Colonic mucosa (tissue), 4 donors: ENCODE measurements around the gene TMEM132D. TPM values are rescaled to one million over a fixed set of nuclear protein-coding genes. Genes with fewer than 3 reads are reported as not detected.
"Not testable (repeated sequence)": the region's sequence is repeated elsewhere in the genome, so short reads cannot be mapped to it uniquely, and the experiment has no call there.

Experiments used
- DNase-seq: peaks from one replicate; pipeline ENCODE4 v3.0.0-alpha.2; 2020
- H3K27ac ChIP-seq: fragments of 200-600 bp; one replicate; pipeline ENCODE4 v1.8.0; 2021
- H3K27me3 ChIP-seq: fragments of 200-600 bp; one replicate; pipeline ENCODE4 v1.8.0; 2021
- H3K36me3 ChIP-seq: fragments of 200-600 bp; one replicate; pipeline ENCODE4 v1.8.0; 2021
- H3K4me1 ChIP-seq: fragments of 200-600 bp; one replicate; pipeline ENCODE4 v1.8.0; 2021; ENCODE audit warnings: mild to moderate bottlenecking
- H3K4me3 ChIP-seq: fragments of 200-600 bp; one replicate; pipeline ENCODE4 v1.8.0; 2021
- H3K9ac ChIP-seq, 2 donors: one replicate each; pipeline ENCODE4 v1.7.0; 2013; ENCODE audit warnings: control low read depth in 2 of 2, low read depth in 2 of 2, low read length in 2 of 2
- H3K9me3 ChIP-seq: fragments of 200-600 bp; one replicate; pipeline ENCODE4 v1.8.0; 2021
- CTCF ChIP-seq: fragments of 200-600 bp; IDR thresholded peaks from one replicate; pipeline ENCODE4 v1.8.0; 2022; ENCODE audit warnings: antibody characterized with exemption, mild to moderate bottlenecking
- intact Hi-C: fragments of 100-400 bp; cut with DNase I; formaldehyde crosslinking; loops from one replicate; pipeline ENCODE4 v1.14.1; 2022
- total RNA-seq, 2 donors: library from RNA; stranded (reverse); fragmentation: NEBNext Ultra II Directional in 1 of 2; extraction: Animal tissue kit (Norgen Biotek cat#: 25700) in 1 of 2; gene quantifications; one replicate each; pipeline ENCODE4 v1.2.1, GENCODE V29; 2021
- donor health status: healthy.
- donor health status: DM: no; HTN: no; CAD: no.
- donor health status: DM: no; HTN: no; CAD: no.

Gene TMEM132D
- total RNA-seq, 2 donors from 2014 or later = 0.17 to 0.32 TPM

DNA sequence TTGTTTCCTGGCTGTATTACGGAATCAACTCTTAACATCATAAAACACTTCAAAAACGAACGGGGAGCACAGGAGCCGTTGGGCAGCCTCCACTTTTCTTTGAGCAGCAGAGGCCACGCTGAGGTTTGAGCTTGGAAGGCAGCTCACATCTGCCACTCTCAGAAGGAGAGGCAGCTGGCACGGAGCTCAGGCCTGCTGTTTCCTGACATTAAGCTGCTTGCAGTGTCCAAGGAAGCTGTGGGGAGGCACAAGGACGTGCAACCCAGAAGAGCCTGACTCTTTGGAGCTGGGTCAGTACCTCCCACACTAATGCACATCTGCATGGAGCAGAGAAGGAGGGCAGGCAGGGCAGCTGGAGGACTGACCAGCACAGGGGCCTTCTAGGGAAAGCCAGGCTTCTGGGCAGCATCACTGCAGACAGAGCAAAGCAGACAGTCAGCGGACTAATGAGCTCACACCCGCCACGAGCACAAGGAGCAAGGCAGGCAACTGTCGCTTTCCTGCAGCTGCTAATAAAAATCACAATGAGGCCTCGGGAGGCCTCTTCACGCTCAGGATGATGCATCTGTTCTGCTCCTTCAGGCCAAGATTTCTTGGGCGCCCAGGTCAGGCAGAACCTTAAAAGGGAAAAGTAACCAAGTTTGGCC, 839.5 kb downstream of the TMEM132D start:
- no peak for TF ChIP-seq CTCF
- no peaks in the 10 kb centered on the region for H3K4me1 ChIP-seq
- H3K9ac ChIP-seq = no peak overlapping the region
- H3K36me3 ChIP-seq = no peaks in the 10 kb centered on the region
- H3K4me3 ChIP-seq = no peak overlapping the region
- DNase-seq = no peak
- intact Hi-C loops = no loop called here
- no peaks in the 10 kb centered on the region for H3K27me3 ChIP-seq
- H3K27ac ChIP-seq = no peak overlapping the region
- H3K9me3 ChIP-seq = no peaks in the 10 kb centered on the region

DNA sequence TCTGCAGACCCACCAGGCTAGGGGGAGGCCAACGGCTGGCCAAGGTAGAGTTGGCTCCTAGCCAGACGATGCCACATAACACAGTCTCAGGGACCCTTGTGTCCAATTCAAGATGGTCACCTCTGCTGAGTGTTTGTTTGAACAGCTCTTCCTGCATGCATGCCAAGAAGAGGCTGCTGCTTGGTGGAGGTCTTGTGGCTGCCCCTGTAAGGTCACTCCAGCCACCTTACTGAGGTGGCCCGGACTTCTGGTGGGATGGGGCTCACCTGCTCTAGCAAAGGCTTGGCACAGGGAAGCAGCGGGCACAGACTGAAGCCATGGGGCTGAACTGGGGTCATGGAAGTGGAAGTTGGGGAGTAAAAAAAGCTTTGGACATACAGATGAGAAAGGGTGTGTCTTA, 840.2 kb downstream of the TMEM132D start:
- Histone ChIP-seq H3K36me3 (no peaks in the 10 kb centered on the region), H3K27me3 (no peaks in the 10 kb centered on the region), H3K9me3 (no peaks in the 10 kb centered on the region), H3K4me1 (no peaks in the 10 kb centered on the region), H3K27ac (no peak overlapping the region), H3K4me3 (no peak overlapping the region), H3K9ac (no peak overlapping the region)
- TF ChIP-seq CTCF = no peak
- intact Hi-C loops = no loop called here
- no peak for DNase-seq

DNA sequence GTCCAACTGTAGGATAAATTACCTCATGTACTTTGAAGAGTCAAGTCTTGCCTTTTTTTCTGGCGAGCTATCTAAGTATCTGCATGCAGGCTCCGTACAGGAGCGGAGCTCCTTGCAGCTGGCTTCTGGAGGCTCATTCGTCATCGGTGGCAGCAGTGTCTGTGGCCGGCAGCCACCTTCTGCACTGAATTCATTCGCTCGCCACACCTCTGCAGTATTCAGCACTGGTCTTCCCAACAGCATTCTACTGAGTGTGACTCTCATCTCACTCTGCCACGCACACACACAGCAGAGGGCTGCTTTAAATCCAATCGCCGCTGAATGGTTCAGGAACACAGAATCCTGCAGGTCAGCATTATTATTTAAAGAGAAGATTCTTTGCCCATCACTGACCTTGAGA, 850.6 kb downstream of the TMEM132D start:
- no peaks in the 10 kb centered on the region for H3K27me3 ChIP-seq
- H3K27ac ChIP-seq = no peak overlapping the region
- intact Hi-C loops = no loop called here
- no peak overlapping the region for H3K9ac ChIP-seq
- H3K4me1 ChIP-seq = no peaks in the 10 kb centered on the region
- no peak for DNase-seq
- no peak overlapping the region for H3K4me3 ChIP-seq
- no peaks in the 10 kb centered on the region for H3K9me3 ChIP-seq
- no peaks in the 10 kb centered on the region for H3K36me3 ChIP-seq
- TF ChIP-seq CTCF = no peak

DNA sequence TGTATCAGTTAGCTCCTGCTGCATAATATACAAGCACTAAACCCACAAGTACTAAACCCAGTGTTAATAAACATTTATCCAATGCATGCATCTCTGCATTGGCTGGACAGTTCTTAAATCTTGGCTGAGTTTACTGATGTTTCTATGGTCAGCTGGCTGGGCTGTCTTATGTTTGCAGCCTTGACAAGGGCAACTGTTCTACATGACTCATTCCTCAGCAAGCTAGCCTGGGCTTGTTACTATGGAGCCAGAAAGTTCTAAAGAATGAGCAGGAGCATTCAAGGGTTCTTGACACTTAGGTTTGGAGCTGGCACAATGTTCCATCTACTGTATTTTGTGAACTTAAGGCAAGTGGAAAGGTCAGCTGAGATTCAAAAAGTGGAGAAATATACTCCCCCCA, 851.5 kb downstream of the TMEM132D start:
- no peak for TF ChIP-seq CTCF
- H3K9me3 ChIP-seq = no peaks in the 10 kb centered on the region
- no peak overlapping the region for H3K4me3 ChIP-seq
- intact Hi-C loops = no loop called here
- H3K27ac ChIP-seq = no peak overlapping the region
- H3K36me3 ChIP-seq = no peaks in the 10 kb centered on the region
- H3K9ac ChIP-seq = no peak overlapping the region
- H3K27me3 ChIP-seq = no peaks in the 10 kb centered on the region
- DNase-seq = no peak
- H3K4me1 ChIP-seq = no peaks in the 10 kb centered on the region

DNA sequence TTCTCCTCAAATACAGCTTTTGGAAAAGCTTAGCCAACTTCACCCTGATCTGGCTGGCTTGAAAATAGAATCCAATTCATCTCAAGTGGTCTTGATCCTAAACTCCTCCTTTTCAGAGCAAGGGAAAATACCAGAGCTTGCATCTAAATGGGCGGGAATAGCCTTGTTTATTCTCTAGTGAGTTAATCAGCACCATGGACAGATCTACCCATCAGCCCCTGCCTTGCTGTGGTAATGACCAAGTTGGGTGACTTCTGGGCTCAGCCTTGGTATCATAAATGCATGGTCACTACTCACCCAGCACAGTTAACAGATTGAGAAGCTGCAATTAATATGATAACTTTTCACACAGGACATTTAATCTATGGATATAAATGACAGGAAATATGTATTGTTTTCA, 853.9 kb downstream of the TMEM132D start:
- Histone ChIP-seq H3K27me3 (no peaks in the 10 kb centered on the region), H3K4me1 (no peaks in the 10 kb centered on the region), H3K27ac (no peak overlapping the region), H3K9ac (no peak overlapping the region), H3K9me3 (no peaks in the 10 kb centered on the region), H3K36me3 (no peaks in the 10 kb centered on the region), H3K4me3 (no peak overlapping the region)
- no peak for DNase-seq
- intact Hi-C loops = no loop called here
- no peak for TF ChIP-seq CTCF

DNA sequence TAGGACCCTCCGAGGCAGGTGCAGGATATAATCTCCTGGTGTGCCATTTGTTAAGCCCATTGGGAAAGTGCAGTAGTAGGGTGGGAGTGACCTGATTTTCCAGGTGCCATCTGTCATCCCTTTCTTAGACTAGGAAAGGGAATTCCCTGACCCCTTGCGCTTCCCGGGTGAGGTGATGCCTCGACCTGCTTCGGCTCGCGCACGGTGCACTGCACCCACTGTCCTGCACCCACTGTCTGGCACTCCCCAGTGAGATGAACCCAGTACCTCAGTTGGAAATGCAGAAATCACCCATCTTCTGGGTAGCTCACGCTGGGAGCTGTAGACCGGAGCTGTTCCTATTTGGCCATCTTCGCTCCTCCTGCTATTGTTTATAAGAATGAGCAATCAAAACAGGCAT, 860.5 kb downstream of the TMEM132D start:
- H3K9ac ChIP-seq, H3K27ac ChIP-seq, H3K4me1 ChIP-seq, H3K36me3 ChIP-seq, H3K27me3 ChIP-seq, H3K4me3 ChIP-seq, H3K9me3 ChIP-seq, DNase-seq, intact Hi-C loops: not testable (repeated sequence)
